GM19467 (cell line): ENCODE measurements around the gene LCE4A.
"Not testable (repeated sequence)": the region's sequence is repeated elsewhere in the genome, so short reads cannot be mapped to it uniquely, and the experiment has no call there.

Experiments
- ATAC-seq: cut with Tn5 transposase; IDR thresholded peaks from one replicate; pipeline ENCODE4 v1.9.1; 2021; ENCODE audit warnings: mild to moderate bottlenecking, moderate library complexity; ENCODE audit not compliant: unreplicated experiment

The LCE4A gene, protein sequence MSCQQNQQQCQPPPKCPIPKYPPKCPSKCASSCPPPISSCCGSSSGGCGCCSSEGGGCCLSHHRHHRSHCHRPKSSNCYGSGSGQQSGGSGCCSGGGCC

DNA sequence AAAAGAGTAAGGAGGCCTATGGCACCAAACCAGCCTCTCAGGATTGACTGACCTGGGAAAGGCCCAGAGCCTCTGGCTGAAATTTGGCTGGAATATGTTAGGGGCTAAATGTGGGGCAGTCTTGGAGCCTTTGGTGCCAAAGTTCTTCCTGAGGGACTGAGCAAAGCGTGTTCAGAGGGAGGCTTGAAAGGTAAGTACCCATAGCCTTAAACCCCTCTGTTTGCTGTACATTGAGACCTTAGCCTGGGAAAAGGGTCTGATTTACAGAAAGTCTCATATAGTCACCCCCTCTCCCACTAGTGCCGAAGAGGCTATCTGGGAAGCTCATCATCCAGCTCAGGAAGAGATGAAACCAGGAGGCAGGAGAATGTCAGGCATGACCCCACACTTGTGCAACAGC, at the start of gene LCE4A:
LCE4A (plus strand) TSS at position 301 of the 400 bp plus-strand sequence. CDS start 916 bp downstream, outside the sequence.
- ATAC-seq = no peak

- no peak for ATAC-seq
Measured at GRCh38 chr1:152658649-152659048, 49.3 kb upstream of the LCE4A start.

- no peak for ATAC-seq
Measured at GRCh38 chr1:152663098-152663497, 44.9 kb upstream of the LCE4A start, which contains the start of gene LCE2D. Gene LCE2D (plus strand): TSS chr1:152663380. CDS start chr1:152664106, 726 bp downstream.

DNA sequence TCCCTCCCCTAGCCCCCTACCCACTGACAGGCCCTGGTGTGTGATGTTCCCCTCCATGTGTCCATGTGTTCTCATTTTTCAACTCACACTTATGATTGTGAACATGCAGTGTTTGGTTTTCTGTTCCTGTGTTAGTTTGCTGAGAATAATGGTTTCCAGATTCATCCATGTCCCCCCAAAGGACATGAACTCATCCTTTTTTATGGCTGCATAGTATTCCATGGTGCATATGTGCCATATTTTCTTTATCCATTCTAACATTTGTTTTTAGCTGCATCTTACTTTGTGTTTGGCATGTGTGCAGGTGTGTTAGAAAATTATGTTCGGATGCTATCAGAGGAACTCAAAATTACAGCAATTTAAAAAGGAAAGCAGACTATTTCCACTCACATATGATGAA, 41.8 kb upstream of the LCE4A start:
- not testable (repeated sequence) for ATAC-seq

DNA sequence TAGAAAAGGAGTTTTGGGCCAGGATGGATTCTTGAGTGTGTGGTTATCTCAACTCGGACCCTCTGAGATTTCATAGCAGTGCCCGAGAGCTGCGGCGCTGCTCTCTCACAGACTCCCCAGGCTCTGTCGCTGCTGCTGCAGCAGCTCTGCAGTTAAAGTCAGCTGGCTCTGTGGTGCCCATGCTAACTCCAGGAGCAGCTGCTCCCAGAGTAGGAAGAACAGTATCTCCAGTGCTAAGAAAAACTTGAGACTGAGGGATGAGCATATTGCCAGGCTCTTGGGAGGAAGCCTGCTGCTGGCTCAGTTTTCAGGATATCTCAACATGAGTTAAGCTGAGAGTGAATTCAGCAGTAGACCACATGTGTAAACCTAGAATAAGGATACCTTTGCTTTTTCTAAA, 40.3 kb upstream of the LCE4A start:
- ATAC-seq = no peak

DNA sequence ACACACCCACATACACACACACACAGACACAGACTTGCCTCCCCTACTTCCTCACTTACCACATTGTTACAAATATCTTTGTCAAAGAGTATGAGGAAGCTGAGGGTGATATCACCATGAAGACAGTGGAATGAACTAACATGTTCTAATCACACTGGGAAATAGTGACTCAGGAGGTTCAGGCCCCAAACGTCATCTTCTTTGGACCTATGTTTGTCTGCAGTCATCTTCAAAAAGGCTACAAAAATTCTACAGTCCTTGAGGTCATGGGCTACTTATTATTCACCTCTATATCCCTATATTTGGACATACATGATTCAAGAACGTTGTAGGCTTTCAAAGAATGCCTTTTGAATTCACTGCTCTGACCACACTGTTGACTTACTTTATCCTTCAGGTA, 34.9 kb upstream of the LCE4A start:
- ATAC-seq = no peak

- ATAC-seq = not testable (repeated sequence)
Measured at GRCh38 chr1:152674983-152675382, 33.0 kb upstream of the LCE4A start, which contains the start of gene LCE2C. Gene LCE2C (plus strand): TSS chr1:152675279. CDS start chr1:152676016, 737 bp downstream.

GRCh38 chr1:152679459-152679858, 28.5 kb upstream of the LCE4A start:
- no peak for ATAC-seq

DNA sequence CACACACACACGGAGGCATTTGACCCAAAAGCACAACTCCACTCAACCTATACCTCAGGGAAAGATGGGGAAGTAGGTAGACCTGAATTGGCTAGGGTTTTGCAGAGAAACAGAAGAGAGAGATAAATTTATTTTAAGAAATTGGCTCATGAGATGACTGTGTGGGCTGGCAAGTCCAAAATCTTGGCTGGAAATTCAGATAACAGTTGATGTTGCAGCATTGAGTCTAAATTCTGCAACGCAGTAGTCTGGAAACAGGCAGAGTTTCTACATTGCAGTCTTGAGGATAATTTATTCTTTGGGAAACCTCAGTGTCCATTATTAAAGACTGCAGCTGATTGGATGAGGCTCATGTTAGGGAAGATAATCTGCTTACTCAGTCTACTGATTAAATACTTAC, 26.3 kb upstream of the LCE4A start:
- ATAC-seq = no peak

GRCh38 chr1:152683846-152684245, 24.1 kb upstream of the LCE4A start:
- no peak for ATAC-seq

GRCh38 chr1:152685823-152686222, 22.1 kb upstream of the LCE4A start, which contains the start of gene LCE2B:
Gene LCE2B (plus strand): TSS chr1:152686123. CDS start chr1:152686844, 721 bp downstream.
- not testable (repeated sequence) for ATAC-seq

- no peak for ATAC-seq
Measured at GRCh38 chr1:152697701-152698600, 10.0 kb upstream of the LCE4A start, which contains the start of gene LCE2A. Gene LCE2A (plus strand): TSS chr1:152698345. CDS start chr1:152698902, 557 bp downstream.

DNA sequence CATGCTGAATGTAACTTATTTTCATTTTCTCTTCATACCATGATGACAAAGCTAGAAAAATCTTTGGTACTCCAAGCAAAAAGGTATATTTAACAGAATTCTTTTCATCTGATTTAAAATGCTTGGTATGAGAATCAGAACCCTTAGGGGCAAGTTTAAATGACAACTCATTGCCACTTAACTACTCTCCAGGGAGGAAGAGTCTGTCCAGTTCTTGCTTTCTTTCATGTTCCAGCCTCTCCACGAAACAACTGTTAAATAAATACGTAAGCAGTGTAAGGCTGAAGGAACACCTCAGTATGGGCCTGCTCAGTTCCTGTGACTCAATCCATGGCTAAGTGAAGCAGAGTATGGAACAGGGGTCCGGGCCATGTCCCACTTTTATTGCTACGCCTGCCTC, 8.2 kb upstream of the LCE4A start:
- no peak for ATAC-seq

DNA sequence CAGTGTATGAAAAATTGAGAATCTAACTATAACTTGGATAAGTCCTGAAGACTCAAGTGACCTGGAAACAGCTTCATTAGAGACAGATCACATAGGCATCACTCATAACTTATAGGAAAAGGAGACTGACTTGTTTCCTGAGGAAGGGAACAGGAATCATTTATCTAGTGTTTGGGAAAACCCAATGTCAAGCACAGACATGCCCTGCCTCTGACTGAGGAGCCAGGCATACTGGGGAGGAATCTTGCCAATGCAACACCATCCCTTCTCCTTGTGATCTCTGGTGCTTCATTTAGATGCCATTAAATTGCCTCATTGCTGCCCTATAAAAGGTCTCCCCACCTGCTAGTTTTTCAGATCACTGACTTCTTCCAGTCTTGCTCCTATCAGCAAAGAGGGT, 10.3 kb downstream of the LCE4A start:
- ATAC-seq = no peak

GRCh38 chr1:152725261-152725660, 17.3 kb downstream of the LCE4A start:
- no peak for ATAC-seq

GRCh38 chr1:152728986-152729385, 21.0 kb downstream of the LCE4A start:
- ATAC-seq = no peak

DNA sequence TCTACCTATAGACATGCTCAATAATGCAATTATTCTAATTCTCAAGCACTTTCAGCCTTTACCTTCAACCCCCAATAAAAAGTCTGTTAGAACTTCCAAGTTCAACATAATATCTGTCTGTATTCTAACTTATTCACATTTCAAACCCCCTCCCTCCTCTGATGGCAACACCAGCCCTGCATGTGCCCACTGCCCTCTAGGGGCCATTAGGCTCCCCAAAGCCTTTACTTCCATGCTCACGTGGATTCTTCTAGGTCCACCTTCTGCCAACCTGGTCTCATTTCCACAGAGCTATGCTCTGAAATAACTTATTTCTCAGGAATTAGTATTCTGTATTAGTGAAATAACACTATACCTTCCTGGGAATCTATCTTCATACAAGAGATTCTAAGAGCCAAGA, 27.7 kb downstream of the LCE4A start:
- ATAC-seq = no peak

GRCh38 chr1:152737997-152738396, 30.0 kb downstream of the LCE4A start:
- ATAC-seq = no peak

- no peak for ATAC-seq
Measured at GRCh38 chr1:152739841-152740240, 31.9 kb downstream of the LCE4A start.

DNA sequence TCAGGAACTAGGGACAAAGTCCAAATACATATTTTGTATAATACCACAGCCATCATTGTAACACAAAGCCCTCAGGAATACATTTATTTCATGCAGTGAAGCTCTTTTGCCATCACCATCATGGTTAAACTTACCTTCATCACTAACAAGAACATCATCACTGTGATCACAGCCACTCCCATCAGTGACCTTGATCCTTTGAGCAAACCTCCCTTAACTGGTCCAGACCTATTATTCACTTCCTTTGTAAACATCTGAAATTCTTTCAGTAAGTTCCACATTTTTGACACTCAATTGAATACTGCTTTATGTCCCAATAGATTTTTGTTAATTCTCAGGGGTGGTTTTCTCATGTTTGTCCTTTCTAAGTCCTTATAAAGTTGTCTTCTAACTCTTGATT, 33.7 kb downstream of the LCE4A start:
- ATAC-seq = no peak

- no peak for ATAC-seq
Measured at GRCh38 chr1:152743371-152744145, 35.6 kb downstream of the LCE4A start.
